GM18520 (cell line): ENCODE measurements around the gene ALDH3A2.

Experiments
- ATAC-seq: cut with Tn5 transposase; IDR thresholded peaks from one replicate; pipeline ENCODE4 v1.9.1; 2021; ENCODE audit not compliant: unreplicated experiment

ALDH3A2 gene

DNA sequence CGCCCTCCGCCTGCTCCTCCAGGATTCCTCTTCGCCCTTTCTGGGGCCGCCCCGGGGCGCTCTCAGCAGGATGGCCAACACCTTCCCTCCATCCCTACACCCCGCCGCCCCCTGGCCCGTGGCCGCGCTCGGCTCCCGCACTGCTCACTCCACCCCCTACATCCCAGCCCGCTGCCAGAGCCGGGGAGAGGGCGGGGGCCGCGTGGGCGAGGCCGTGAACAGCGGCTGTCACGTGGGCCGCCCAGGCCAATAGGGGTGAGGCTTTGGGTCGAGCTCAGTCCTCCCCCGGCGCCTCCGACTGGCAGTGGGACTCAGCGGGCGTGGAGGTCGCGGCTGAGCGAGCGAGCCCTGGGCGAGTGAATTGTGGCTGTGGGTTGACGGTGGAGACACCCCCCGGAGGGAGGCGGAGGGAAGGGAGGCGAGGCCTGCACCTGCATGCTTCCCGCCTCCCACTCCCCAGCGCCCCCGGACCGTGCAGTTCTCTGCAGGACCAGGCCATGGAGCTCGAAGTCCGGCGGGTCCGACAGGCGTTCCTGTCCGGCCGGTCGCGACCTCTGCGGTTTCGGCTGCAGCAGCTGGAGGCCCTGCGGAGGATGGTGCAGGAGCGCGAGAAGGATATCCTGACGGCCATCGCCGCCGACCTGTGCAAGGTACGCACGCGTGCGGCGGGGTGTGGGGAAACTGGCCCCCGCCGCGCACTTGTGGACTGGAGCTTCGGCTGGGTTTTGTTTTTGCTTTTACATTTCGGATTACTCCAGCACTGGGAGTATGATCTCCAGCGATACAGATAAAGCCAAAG lies at the start of gene ALDH3A2:
TSS of gene ALDH3A2 (plus strand) at position 277 of the 799 bp plus-strand sequence. CDS start at position 498, 221 bp downstream.
- peak; percentile 84 for ATAC-seq

DNA sequence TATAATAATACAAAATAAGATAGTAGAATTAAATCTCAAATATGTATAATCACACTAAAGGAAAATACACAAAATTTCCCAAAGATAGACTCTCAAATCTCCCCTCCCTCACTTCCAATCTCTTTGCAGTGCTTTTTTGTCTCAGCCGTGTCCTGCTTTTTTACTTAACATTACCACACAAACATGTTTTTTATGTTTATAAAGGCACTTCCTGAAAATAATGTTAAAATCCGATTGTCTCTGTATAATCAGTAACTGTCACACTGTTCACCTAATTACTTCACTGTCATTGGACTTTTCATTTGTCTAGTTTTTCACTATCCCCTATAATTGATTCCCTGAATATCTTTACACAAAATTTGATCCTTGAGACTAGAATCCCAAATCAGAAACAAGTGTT lies 38.2 kb upstream of the ALDH3A2 start:
- no peak for ATAC-seq

DNA sequence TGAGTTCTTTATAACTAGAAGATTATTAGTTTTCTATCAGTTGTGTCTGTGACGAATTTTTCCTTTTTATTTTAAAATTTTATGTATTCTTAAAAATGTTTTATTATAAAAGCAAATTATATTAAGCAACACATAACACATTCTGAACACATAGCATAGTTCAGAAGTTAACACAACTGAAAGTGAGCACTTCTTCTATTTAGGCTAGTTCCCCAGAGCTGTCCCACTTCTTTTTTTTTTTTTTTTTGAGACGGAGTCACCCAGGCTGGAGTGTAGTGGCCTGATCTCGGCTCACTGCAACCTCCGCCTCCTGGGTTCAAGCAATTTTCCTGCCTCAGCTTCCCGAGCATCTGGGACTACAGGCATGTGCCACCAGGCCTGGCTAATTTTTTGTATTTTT lies 37.7 kb upstream of the ALDH3A2 start:
- no peak for ATAC-seq

DNA sequence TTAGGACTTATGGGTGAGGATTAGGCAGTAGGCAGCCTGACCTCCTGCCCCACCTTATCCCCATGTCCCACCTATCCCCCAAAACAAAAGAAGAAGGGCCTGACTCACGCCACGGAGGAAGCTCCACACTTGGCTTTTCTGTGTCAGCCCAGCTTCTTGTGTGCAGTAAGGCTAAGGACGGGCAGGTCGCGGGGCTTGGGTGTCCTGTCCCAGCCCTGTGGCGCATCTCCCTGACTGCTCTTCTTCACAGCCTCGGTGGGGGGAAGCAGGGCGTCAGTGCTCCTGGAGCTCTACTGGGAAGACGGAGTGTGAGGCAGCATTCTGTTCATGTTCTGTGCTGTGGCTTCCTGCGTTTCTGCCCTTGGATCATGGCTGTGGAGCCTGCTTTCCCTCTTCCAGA lies 34.6 kb upstream of the ALDH3A2 start:
- no peak for ATAC-seq

- no peak for ATAC-seq
Measured at GRCh38 chr17:19614900-19615299, 33.7 kb upstream of the ALDH3A2 start.

GRCh38 chr17:19618015-19618414 lies 30.5 kb upstream of the ALDH3A2 start:
- no peak for ATAC-seq

- no peak for ATAC-seq
Measured at GRCh38 chr17:19619705-19620325, 28.7 kb upstream of the ALDH3A2 start.

- no peak for ATAC-seq
Measured at GRCh38 chr17:19621697-19622096, 26.9 kb upstream of the ALDH3A2 start.

- no peak for ATAC-seq
Measured at GRCh38 chr17:19626079-19626478, 22.5 kb upstream of the ALDH3A2 start.

GRCh38 chr17:19629449-19629848 lies 19.1 kb upstream of the ALDH3A2 start:
- ATAC-seq, result no peak

- ATAC-seq, result no peak
Measured at GRCh38 chr17:19630035-19630434, 18.5 kb upstream of the ALDH3A2 start.

DNA sequence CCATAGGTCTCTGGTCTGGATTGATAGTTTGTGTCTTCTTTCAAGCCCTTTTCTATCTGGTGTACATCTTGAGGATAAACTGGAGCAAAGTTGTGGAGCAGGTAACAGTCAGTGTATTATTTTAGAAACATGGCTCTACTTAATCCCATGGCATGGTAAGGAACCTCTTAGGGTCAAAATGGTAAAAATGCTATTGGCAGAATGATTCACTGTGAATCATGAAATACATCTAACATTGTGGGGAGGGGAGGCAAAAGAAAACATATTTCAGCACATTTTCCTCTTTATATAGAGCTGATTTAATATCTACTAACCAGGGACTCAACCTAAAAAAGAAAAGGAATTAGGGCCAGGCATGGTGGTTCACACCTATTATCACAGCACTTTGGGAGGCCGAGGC lies 17.9 kb upstream of the ALDH3A2 start:
- no peak for ATAC-seq

DNA sequence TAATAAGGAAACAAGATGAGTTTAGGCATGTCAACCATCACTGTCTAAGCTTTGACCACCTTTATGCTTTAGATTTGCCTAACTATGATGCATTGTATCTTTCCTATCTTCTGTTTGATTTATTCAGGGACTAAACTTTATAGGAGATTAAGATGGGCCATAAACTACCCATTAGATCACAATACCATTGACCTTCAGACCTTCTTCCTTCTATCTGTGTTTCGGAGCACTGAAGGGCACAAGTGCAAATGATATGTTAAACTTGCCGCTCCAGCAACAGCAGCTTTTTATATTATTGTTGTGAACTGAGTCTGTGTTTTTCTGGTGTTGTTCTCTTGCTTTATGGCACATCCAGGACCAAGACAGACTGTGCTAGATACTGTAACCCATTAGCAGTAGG lies 16.6 kb upstream of the ALDH3A2 start:
- no peak for ATAC-seq

DNA sequence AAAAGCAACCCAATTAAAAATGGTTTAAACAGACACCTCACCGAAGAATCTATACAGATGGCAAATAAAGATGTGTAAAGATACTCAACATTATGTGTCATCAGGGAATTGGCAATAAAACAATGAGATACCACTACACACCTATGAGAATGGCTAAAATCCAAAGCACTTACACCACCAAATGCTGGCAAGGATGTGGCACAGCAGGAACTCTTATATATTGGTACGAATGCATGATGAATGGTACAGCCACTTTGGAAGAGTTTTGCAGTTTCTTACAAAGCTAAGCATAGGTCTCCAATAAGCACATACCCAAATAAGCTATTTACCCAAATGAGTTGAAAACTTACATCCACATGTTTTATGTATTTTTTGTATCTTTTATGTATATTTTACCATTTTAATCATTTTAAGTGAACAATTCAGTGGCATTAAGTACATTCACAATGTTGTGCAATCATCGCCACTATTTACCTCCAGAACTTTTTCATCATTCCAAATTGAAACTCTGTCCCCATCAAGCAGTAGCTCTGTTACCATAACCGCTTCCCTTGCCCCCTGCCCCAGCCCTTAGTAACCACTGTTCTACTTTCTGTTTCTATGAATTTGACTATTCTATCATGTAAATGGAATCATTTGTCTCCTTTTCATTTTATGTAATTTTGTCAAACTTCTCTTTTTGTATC lies 6.7 kb upstream of the ALDH3A2 start:
- no peak for ATAC-seq

DNA sequence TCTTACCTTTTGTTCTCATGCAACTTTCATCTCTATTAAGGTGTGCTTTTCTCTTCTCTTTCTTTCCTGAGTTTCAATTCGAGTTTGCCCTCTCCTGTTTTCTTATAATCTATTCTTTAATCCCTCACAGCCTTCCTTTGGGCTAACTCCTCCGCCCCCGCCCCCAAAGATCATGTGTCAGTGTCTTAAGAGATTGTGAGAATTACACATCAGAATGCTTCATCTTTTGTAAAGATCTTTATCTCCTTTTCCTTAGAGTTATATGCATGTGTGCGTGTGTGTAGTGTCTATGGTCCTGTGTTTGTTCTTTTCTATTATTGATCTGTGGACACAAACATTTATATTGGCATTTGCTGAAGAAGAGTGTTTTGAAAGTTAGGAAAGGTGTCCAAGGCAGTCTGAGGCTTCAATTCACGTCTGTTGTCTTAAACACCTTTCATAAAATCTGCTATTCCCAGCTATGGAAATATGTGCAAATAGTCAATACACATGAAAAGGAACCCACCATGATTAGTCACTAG lies 6.1 kb upstream of the ALDH3A2 start:
- ATAC-seq, result no peak

- no peak for ATAC-seq
Measured at GRCh38 chr17:19644493-19645210, 3.9 kb upstream of the ALDH3A2 start.

GRCh38 chr17:19645734-19646201 lies 2.8 kb upstream of the ALDH3A2 start:
- no peak for ATAC-seq

DNA sequence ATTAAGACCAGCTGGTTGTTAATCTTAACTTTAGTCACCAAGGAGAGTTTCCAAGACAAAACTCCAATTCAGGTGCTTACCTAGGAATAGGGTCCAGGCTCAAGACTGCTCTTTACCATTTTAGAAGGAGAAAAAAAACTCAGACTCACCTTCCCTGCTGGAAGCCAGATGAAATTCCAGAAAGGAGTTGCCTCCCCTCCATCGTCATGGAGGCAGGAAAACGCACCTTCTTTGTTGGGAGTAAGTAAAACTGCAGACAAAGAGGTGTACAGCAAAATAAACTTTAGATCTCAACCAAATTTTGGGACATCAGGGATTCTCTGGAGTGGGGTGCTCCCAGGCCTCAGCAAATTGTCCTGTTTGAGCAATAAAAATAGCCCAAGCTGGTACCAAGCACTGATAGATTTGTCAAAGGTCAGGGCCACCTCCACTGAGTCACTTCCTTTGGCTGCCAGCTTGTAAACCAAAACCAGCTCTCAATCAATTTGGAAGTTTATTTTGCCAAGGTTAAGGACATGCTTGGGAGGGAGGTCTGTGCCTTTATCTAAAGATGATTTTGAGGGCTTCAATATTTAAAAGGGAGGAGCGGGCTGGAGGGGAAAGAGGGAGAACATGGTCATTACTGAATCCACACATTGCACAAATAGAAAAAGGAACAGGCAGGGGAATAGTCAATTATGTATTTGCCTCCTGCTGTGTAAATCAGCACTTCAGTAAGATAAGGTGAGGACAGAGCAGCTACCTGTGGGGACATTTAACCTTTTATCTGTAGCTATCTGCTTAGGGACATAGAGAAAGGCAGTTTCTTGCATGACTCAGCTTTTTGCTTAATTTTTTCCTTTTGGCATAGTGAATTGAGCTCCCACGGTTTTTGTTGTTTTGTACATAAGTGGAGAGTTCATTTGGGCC lies 1.5 kb upstream of the ALDH3A2 start:
- ATAC-seq, result no peak

DNA sequence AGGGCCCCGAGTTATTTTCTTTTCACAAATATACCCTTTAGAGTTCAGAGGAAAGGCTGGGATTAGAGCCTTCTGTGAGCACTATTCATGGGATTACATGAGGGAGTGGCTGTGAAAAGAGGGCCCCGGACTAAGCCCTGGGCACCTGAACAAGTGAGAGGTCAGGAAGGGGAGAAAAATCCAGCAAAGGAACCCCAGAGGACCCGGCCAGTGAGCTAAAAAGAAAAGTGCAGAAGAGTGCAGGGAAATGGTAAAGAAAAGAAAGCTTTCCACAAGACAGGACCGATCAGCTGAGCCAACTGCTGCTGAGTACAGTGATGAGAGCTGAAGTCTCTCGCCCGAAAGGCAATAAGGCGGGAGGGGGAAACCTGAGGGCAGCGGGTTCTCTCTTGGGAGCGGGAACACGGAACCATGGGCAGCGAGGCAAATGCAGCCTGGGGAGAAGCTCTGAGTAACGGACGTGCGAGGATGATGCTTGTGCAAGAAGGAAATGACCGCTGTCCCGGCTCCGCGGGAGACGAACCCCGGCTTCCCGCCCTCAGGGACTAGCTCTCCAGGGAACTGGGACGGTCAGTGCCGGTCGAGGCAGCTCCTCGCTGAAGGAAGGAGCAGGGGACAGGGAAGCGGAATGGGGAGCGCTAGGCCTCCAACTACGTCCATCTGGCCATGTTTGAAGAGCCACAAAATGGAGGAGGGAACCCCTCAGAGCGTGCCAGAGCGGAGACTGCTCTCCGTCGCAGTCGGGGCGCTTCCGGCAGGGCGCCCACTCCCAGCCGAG lies 665 bp upstream of the ALDH3A2 start:
- ATAC-seq, result peak; percentile 13

DNA sequence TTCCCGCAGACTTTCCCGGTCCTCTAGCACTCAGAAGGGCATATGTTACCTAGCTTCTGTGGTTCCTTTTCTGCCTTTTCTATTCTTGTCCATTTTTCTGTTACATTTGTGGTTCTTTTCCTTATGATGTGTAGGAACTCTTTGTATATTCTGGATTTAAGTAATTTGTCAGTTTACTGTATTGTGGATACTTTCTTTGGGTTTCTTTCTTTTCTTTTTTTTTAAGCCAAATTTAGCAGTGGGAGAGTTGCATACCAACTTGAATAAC lies 657 bp downstream of the ALDH3A2 start:
- ATAC-seq, result no peak
